K562 (cell line): Measurements from ENCODE around the gene LRRC74B. TPM values are rescaled to one million over a fixed set of nuclear protein-coding genes. Genes with fewer than 3 reads are reported as not detected.
A peak's percentile ranks its signal among the peaks of the same experiment; 100 is the strongest.

Source experiments
- BRD9 ChIP-seq: fragments of 450-650 bp; IDR thresholded peaks from 2 replicates; pipeline ENCODE4 v1.6.1; 2018; ENCODE audit warnings: low read depth; ENCODE audit not compliant: partially characterized antibody
- E2F1 ChIP-seq: sonication (generic); formaldehyde crosslinking; IDR thresholded peaks from 2 replicates; pipeline ENCODE4 v1.8.1; 2023; ENCODE audit warnings: mild to moderate bottlenecking, missing genetic modification reagents, moderate library complexity
- E2F3 ChIP-seq: fragments of 250-450 bp; sonication (Bioruptor Pico); IDR thresholded peaks from 2 replicates; pipeline ENCODE4 v1.4.0; 2020; ENCODE audit warnings: mild to moderate bottlenecking
- HMG20A ChIP-seq: fragments of 450-650 bp; formaldehyde crosslinking; conservative IDR thresholded peaks from 2 replicates; pipeline ENCODE4 v1.4.0; 2020; ENCODE audit warnings: mild to moderate bottlenecking, mixed read lengths
- HMGN3 ChIP-seq: IDR thresholded peaks from 2 replicates; pipeline ENCODE4 v1.6.1; 2011; ENCODE audit warnings: borderline replicate concordance, low read depth, mild to moderate bottlenecking, mixed read lengths, low read length; ENCODE audit not compliant: insufficient read length; ENCODE audit errors: extremely low read depth
- RFX1 ChIP-seq: fragments of 450-650 bp; IDR thresholded peaks from 2 replicates; pipeline ENCODE4 v1.6.1; 2016; ENCODE audit warnings: mild to moderate bottlenecking, moderate library complexity
- STAT6 ChIP-seq: sonication (generic); formaldehyde crosslinking; IDR thresholded peaks from 2 replicates; pipeline ENCODE4 v1.8.1; 2023; ENCODE audit warnings: mild to moderate bottlenecking, missing genetic modification reagents
- TBL1XR1 ChIP-seq, 2 experiments: IDR thresholded peaks; 2 replicates each; pipeline ENCODE4 v1.6.1; 2012; ENCODE audit warnings: improper control_type of control experiment in 2 of 2, low read length in 2 of 2, mild to moderate bottlenecking in 1 of 2
- ZMIZ1 ChIP-seq, 2 experiments: fragments of 150-350 bp in 1 of 2; IDR thresholded peaks; 2 replicates each; pipeline ENCODE4 v1.6.1; 2012 to 2016; ENCODE audit warnings: low read depth in 2 of 2, low read length in 2 of 2, mild to moderate bottlenecking in 1 of 2, moderate library complexity in 1 of 2
- ZNF436 ChIP-seq: fragments of 250-450, 450-650 bp; sonication (Bioruptor Pico); formaldehyde crosslinking; IDR thresholded peaks from 2 replicates; pipeline ENCODE4 v1.7.0; 2020; ENCODE audit warnings: mild to moderate bottlenecking
- ZNF57 ChIP-seq: fragments of 450-650 bp; formaldehyde crosslinking; IDR thresholded peaks from 2 replicates; pipeline ENCODE4 v1.4.0; 2020; ENCODE audit warnings: mild to moderate bottlenecking, moderate library complexity
- polyA plus RNA-seq, 8 experiments: library from polyadenylated mRNA; depleted of rRNA in 4 of 8; stranded (reverse) in 5 of 8; unstranded in 3 of 8; fragments of >200 nt; fragmentation: Nextera tagmentation in 2 of 8; fragmentation: Illumina TruSeq in 1 of 8; extraction: Ambion mirVana in 2 of 8; extraction: Trizol in 1 of 8; gene quantifications; 2 replicates each; pipeline versions ENCODE4 v1.2.1 to v1.2.3, GENCODE V29; 2011 to 2014; ENCODE audit warnings: inconsistent platforms in 1 of 8, missing spikeins in 1 of 8
- total RNA-seq, 7 experiments: library from RNA; depleted of rRNA in 6 of 7; stranded (reverse); fragments of >200 nt in 6 of 7; fragmentation: Illumina TruSeq in 2 of 7; extraction: Trizol in 2 of 7; gene quantifications; 2 replicates each; pipeline versions ENCODE4 v1.2.1 to v1.2.3, GENCODE V29; 2011 to 2021; ENCODE audit warnings: low replicate concordance in 1 of 7
- TF ChIP-seq, protein P1 (sequence below): sonication (generic); formaldehyde crosslinking; IDR thresholded peaks from 2 replicates; pipeline ENCODE4 v1.8.1; 2023; ENCODE audit warnings: missing genetic modification reagents, mild to moderate bottlenecking, borderline replicate concordance
- TF ChIP-seq, protein P2 (sequence below): fragments of 250-450 bp; sonication (Bioruptor Pico); IDR thresholded peaks from 2 replicates; pipeline ENCODE4 v1.8.0; 2021; ENCODE audit warnings: borderline replicate concordance, mild to moderate bottlenecking, moderate library complexity; ENCODE audit not compliant: poor library complexity, severe bottlenecking

The LRRC74B gene
- total and polyA plus RNA-seq, 9 of the 15 experiments (the other 6 are each of a cell fraction or from before 2014, with no cell fraction given), result not detected

GRCh38 chr22:21001601-21002325 lies 44.0 kb upstream of the LRRC74B start, which contains the start of gene THAP7 (continued):
- TF ChIP-seq, protein P1, sequence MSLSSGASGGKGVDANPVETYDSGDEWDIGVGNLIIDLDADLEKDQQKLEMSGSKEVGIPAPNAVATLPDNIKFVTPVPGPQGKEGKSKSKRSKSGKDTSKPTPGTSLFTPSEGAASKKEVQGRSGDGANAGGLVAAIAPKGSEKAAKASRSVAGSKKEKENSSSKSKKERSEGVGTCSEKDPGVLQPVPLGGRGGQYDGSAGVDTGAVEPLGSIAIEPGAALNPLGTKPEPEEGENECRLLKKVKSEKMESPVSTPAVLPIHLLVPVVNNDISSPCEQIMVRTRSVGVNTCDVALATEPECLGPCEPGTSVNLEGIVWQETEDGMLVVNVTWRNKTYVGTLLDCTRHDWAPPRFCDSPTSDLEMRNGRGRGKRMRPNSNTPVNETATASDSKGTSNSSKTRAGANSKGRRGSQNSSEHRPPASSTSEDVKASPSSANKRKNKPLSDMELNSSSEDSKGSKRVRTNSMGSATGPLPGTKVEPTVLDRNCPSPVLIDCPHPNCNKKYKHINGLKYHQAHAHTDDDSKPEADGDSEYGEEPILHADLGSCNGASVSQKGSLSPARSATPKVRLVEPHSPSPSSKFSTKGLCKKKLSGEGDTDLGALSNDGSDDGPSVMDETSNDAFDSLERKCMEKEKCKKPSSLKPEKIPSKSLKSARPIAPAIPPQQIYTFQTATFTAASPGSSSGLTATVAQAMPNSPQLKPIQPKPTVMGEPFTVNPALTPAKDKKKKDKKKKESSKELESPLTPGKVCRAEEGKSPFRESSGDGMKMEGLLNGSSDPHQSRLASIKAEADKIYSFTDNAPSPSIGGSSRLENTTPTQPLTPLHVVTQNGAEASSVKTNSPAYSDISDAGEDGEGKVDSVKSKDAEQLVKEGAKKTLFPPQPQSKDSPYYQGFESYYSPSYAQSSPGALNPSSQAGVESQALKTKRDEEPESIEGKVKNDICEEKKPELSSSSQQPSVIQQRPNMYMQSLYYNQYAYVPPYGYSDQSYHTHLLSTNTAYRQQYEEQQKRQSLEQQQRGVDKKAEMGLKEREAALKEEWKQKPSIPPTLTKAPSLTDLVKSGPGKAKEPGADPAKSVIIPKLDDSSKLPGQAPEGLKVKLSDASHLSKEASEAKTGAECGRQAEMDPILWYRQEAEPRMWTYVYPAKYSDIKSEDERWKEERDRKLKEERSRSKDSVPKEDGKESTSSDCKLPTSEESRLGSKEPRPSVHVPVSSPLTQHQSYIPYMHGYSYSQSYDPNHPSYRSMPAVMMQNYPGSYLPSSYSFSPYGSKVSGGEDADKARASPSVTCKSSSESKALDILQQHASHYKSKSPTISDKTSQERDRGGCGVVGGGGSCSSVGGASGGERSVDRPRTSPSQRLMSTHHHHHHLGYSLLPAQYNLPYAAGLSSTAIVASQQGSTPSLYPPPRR (CRISPR knock-in tag), result no peak
- TF ChIP-seq E2F3, result peak; percentile 99
- TF ChIP-seq, protein P2, sequence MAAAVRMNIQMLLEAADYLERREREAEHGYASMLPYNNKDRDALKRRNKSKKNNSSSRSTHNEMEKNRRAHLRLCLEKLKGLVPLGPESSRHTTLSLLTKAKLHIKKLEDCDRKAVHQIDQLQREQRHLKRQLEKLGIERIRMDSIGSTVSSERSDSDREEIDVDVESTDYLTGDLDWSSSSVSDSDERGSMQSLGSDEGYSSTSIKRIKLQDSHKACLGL, result peak; percentile 92
- TF ChIP-seq HMG20A (CRISPR knock-in tag), result peak; percentile 3; the same call in 1 of the 2 replicates
- TF ChIP-seq ZNF57 (CRISPR knock-in tag), result peak; percentile 78
- TF ChIP-seq ZMIZ1 (IDR thresholded peaks at IDR 0.05; ENCODE audit: low read depth in 2 of 2, low read length in 2 of 2), result peak in 1 of 2 experiments; percentile 89; a peak in 2 of 4 replicates
- TF ChIP-seq BRD9, result no peak
- peak; percentile 65 for TF ChIP-seq ZNF436 (CRISPR knock-in tag)
- no peak for TF ChIP-seq HMGN3
- TF ChIP-seq RFX1, result no peak
- peak in 1 of 2 experiments; percentile 49; a peak in 3 of 4 replicates for TF ChIP-seq TBL1XR1 (IDR thresholded peaks at IDR 0.05; ENCODE audit: low read length in 2 of 2)
- TF ChIP-seq STAT6 (CRISPR knock-in tag), result peak; percentile 97
- peak; percentile 99 for TF ChIP-seq E2F1
